GM12874 (cell line): ENCODE results near the gene GPLD1.

Source experiments
- CTCF ChIP-seq: IDR thresholded peaks from 2 replicates; pipeline ENCODE4 v1.5.1; 2011; ENCODE audit warnings: low read depth, mild to moderate bottlenecking, control low read depth, low read length, moderate library complexity; ENCODE audit not compliant: insufficient read depth

The GPLD1 gene

GRCh38 chr6:24451581-24452388 lies 37.6 kb downstream of the GPLD1 start:
- no peak for TF ChIP-seq CTCF

DNA sequence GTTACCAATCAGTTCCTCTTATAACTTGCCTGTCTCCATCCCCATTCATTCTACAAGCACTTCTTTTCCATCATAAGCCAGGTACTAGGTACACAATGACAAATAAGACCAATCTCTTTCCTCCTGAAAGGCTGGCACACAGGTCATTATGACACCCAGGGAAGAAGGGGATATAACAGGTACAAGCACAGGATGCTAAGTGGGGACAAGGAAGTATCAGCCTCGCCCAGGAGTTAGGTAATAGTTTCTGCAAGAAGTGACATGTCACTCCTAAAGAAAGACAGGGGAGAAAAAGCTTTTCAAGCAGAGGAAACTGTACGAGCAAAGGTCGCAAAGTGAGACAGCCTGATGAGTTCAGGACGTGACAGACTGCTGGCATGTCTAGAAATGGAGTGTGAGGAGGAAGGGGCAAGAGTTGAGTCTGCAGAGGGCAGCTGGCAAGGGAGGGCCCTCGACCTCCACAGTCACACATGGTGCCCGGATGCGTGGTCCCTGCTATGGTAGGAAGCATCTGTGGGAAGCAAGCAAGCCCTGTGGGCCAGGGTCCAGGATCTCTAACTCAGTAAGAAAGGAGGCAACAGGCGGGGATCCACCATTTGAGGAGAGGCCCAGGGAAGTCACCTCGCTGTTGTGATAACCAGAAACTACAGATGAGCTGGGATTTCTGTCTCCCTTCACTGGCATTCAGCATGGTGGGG lies 40.4 kb downstream of the GPLD1 start:
- TF ChIP-seq CTCF, result no peak

DNA sequence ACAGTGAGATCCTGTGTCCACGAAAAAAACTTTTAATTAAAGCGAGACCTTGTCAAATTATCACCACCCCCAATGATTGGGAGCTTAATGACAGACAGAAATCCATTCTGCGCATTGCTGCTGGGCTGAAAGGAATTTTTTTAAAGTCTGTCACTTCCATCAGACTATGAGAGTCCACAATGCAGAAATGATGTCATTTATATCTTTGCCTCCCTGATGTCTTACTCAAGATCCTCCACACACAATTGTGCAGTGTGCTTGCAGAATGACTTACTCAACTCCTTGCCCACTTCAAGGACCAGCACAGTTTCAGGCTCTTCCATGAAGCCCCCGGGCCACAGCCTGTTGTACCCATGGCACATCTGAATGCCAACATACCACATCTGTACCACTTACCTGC lies 41.0 kb downstream of the GPLD1 start:
- TF ChIP-seq CTCF, result no peak

DNA sequence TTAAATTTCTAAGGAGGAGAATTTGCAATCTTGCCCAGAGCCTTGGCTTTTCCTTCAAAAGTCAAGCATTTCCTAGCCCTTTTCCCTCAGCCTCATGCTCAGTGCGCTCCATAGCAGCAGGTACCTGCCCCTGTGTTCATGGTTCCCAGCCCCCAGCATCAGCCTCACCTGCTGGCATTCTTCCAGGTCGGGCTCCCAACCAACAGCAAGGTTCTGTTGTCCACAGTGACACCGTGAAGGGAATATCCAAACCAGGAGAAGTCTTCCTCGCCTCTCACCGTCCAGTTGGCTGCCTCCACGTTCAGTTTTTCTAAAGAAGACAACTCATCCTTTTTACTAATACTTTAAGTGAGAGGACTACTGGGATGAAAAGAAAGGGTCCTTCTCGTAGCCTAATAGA lies 42.7 kb downstream of the GPLD1 start:
- TF ChIP-seq CTCF, result no peak

GRCh38 chr6:24445704-24446103 lies 43.7 kb downstream of the GPLD1 start:
- no peak for TF ChIP-seq CTCF

GRCh38 chr6:24444588-24444987 lies 44.8 kb downstream of the GPLD1 start:
- no peak for TF ChIP-seq CTCF

GRCh38 chr6:24441599-24441904 lies 47.8 kb downstream of the GPLD1 start:
- TF ChIP-seq CTCF, result no peak
